Upper lobe of left lung (tissue), 6 donors: ENCODE measurements around the gene EML4. TPM values are rescaled to one million over a fixed set of nuclear protein-coding genes. Genes with fewer than 3 reads are reported as not detected.

Experiments
- ATAC-seq, 2 donors: fragments of 200-7000 bp; cut with Tn5 transposase; one replicate each; pipeline ENCODE4 v1.9.1; 2022; ENCODE audit warnings: mild to moderate bottlenecking in 2 of 2, moderate library complexity in 2 of 2; ENCODE audit not compliant: low FRiP score in 2 of 2
- DNase-seq, 2 donors: peaks; one replicate each; pipeline ENCODE4 v3.0.0-alpha.2; 2019 to 2020
- H3K27ac ChIP-seq, 4 donors: fragments of 200-600 bp; sonication (generic); one replicate each; pipeline ENCODE4 v1.5.1; 2016 to 2019
- H3K27me3 ChIP-seq, 4 donors: fragments of 200-600 bp; sonication (generic); one replicate each; pipeline ENCODE4 v1.5.1; 2017 to 2019
- H3K36me3 ChIP-seq, 4 donors: fragments of 200-600 bp; sonication (generic); one replicate each; pipeline ENCODE4 v1.5.1; 2016 to 2019
- H3K4me1 ChIP-seq, 4 donors: fragments of 200-600 bp; sonication (generic); one replicate each; pipeline ENCODE4 v1.5.1; 2018 to 2019
- H3K4me3 ChIP-seq, 4 donors: fragments of 200-600 bp; sonication (generic); one replicate each; pipeline ENCODE4 v1.5.1; 2017 to 2019; ENCODE audit warnings: mild to moderate bottlenecking in 2 of 4, moderate library complexity in 1 of 4
- H3K9me3 ChIP-seq, 4 donors: fragments of 200-600 bp; sonication (generic); one replicate each; pipeline ENCODE4 v1.5.1; 2018 to 2019
- CTCF ChIP-seq, 6 experiments: fragments of 450-650 bp in 4 of 6; fragments of 200-600 bp in 2 of 6; sonication (generic) in 2 of 6; IDR thresholded peaks; one replicate each; pipeline ENCODE4 v1.5.1; 2016 to 2019; ENCODE audit warnings: antibody characterized with exemption in 6 of 6
- EP300 ChIP-seq, 4 donors: sonication (generic); formaldehyde crosslinking; IDR thresholded peaks; one replicate each; pipeline ENCODE4 v1.5.1; 2017; ENCODE audit warnings: antibody characterized with exemption in 4 of 4, control low read depth in 2 of 4
- POLR2A ChIP-seq, 4 donors: fragments of 450-650 bp; IDR thresholded peaks; one replicate each; pipeline ENCODE4 v1.5.1; 2016 to 2017; ENCODE audit warnings: antibody characterized with exemption in 4 of 4, mild to moderate bottlenecking in 2 of 4
- POLR2AphosphoS5 ChIP-seq, 2 donors: sonication (generic); formaldehyde crosslinking; IDR thresholded peaks; one replicate each; pipeline ENCODE4 v1.5.1; 2017; ENCODE audit warnings: antibody characterized with exemption in 2 of 2
- WGBS, 2 donors: methylation state at CpG; one replicate each; pipeline ENCODE4 v1.1.5; 2017 to 2018; 5-methylcytosine and 5-hydroxymethylcytosine counted together
- total RNA-seq, 6 donors: library from RNA; depleted of rRNA in 4 of 6; stranded (reverse); fragments of >200 nt in 4 of 6; gene quantifications; one replicate each; pipeline versions ENCODE4 v1.1.0 to v1.2.1, GENCODE V29; 2016 to 2021
- donor health status: DM: no; HTN: no; CAD: no; lungs with moderate emphysema.
- donor health status: DM: no; HTN: yes; CAD: no; lungs with severe emphysema.

The EML4 gene
- total RNA-seq, 6 donors from 2014 or later: 42.7 to 96.9 (median 62.0) TPM

GRCh38 chr2:42217307-42217706, 48.2 kb downstream of the EML4 start:
- TF ChIP-seq CTCF (IDR thresholded peaks at IDR 0.05): no peak
- no peak for TF ChIP-seq EP300 (IDR thresholded peaks at IDR 0.05)
- no peak for TF ChIP-seq POLR2AphosphoS5 (IDR thresholded peaks at IDR 0.05)
- TF ChIP-seq POLR2A (IDR thresholded peaks at IDR 0.05): no peak
- H3K9me3 ChIP-seq: no peaks in the 10 kb centered on the region
- peak overlapping the region in 2 of 4 donors; percentile 5 to 55 for H3K27ac ChIP-seq
- no peaks in the 10 kb centered on the region for H3K27me3 ChIP-seq
- no peak for ATAC-seq
- no peak overlapping the region for H3K4me3 ChIP-seq
- peaks cover 0 to 4% (median 0%) of the 10 kb centered on the region in 4 donors for H3K36me3 ChIP-seq
- H3K4me1 ChIP-seq: peaks cover 0 to 27% (median 7%) of the 10 kb centered on the region in 4 donors
- 60 to 67% methylated on average over 3 of the region's 3 CpGs for WGBS, 2 donors
- no peak for DNase-seq

- 79 to 86% methylated on average over 5 of the region's 5 CpGs for WGBS, 2 donors
- no peak overlapping the region for H3K4me3 ChIP-seq
- peaks cover 0 to 27% (median 7%) of the 10 kb centered on the region in 4 donors for H3K4me1 ChIP-seq
- DNase-seq (no peak), ATAC-seq (no peak)
- H3K36me3 ChIP-seq: peaks cover 0 to 4% (median 0%) of the 10 kb centered on the region in 4 donors
- no peaks in the 10 kb centered on the region for H3K27me3 ChIP-seq
- no peaks in the 10 kb centered on the region for H3K9me3 ChIP-seq
- TF ChIP-seq POLR2AphosphoS5 (IDR thresholded peaks at IDR 0.05): no peak
- TF ChIP-seq CTCF (IDR thresholded peaks at IDR 0.05): no peak
- no peak for TF ChIP-seq EP300 (IDR thresholded peaks at IDR 0.05)
- no peak for TF ChIP-seq POLR2A (IDR thresholded peaks at IDR 0.05)
- H3K27ac ChIP-seq: no peak overlapping the region
These were observed 48.8 kb downstream of the EML4 start for GRCh38 chr2:42217914-42218313.

- DNase-seq (no peak), ATAC-seq (no peak)
- WGBS, 2 donors: 97 to 100% methylated on average over 3 of the region's 3 CpGs
- no peak for TF ChIP-seq EP300 (IDR thresholded peaks at IDR 0.05)
- no peak for TF ChIP-seq CTCF (IDR thresholded peaks at IDR 0.05)
- H3K9me3 ChIP-seq: no peaks in the 10 kb centered on the region
- H3K4me1 ChIP-seq: peaks cover 6 to 33% (median 12%) of the 10 kb centered on the region in 4 donors
- peaks cover 0 to 4% (median 0%) of the 10 kb centered on the region in 4 donors for H3K36me3 ChIP-seq
- H3K27ac ChIP-seq: no peak overlapping the region
- no peak overlapping the region for H3K4me3 ChIP-seq
- no peaks in the 10 kb centered on the region for H3K27me3 ChIP-seq
These were observed 49.6 kb downstream of the EML4 start for GRCh38 chr2:42218712-42219111.

- H3K4me1 ChIP-seq: peaks cover 10 to 37% (median 16%) of the 10 kb centered on the region in 4 donors
- H3K9me3 ChIP-seq: no peaks in the 10 kb centered on the region
- no peak for ATAC-seq
- no peak overlapping the region for H3K27ac ChIP-seq
- no peak overlapping the region for H3K4me3 ChIP-seq
- DNase-seq: no peak
- TF ChIP-seq POLR2A (IDR thresholded peaks at IDR 0.05) (no peak), POLR2AphosphoS5 (IDR thresholded peaks at IDR 0.05) (no peak), CTCF (IDR thresholded peaks at IDR 0.05) (no peak), EP300 (IDR thresholded peaks at IDR 0.05) (no peak)
- WGBS, 2 donors: 95 to 98% methylated on average over 3 of the region's 3 CpGs
- H3K36me3 ChIP-seq: peaks cover 0 to 4% (median 0%) of the 10 kb centered on the region in 4 donors
- no peaks in the 10 kb centered on the region for H3K27me3 ChIP-seq
These were observed 50.0 kb downstream of the EML4 start for GRCh38 chr2:42219160-42219559.

- H3K9me3 ChIP-seq: no peaks in the 10 kb centered on the region
- no peak overlapping the region for H3K27ac ChIP-seq
- no peak for ATAC-seq
- WGBS, 2 donors: 68 to 70% methylated on average over 3 of the region's 3 CpGs
- H3K4me1 ChIP-seq: peaks cover 15 to 46% (median 22%) of the 10 kb centered on the region in 4 donors
- no peaks in the 10 kb centered on the region for H3K27me3 ChIP-seq
- DNase-seq: no peak
- H3K4me3 ChIP-seq: no peak overlapping the region
- H3K36me3 ChIP-seq: peaks cover 0 to 4% (median 0%) of the 10 kb centered on the region in 4 donors
- TF ChIP-seq POLR2AphosphoS5 (IDR thresholded peaks at IDR 0.05) (no peak), EP300 (IDR thresholded peaks at IDR 0.05) (no peak), CTCF (IDR thresholded peaks at IDR 0.05) (no peak), POLR2A (IDR thresholded peaks at IDR 0.05) (no peak)
These were observed 51.4 kb downstream of the EML4 start for GRCh38 chr2:42220566-42220965.
